Rectal smooth muscle tissue (tissue), 1 donor: ENCODE results near the gene YARS2.

Experiments used
- H3K27ac ChIP-seq: one replicate; pipeline ENCODE4 v1.7.0; 2013; ENCODE audit warnings: low read depth, low read length, inconsistent platforms
- H3K27me3 ChIP-seq: one replicate; pipeline ENCODE4 v1.7.0; 2013; ENCODE audit warnings: low read length; ENCODE audit not compliant: control insufficient read depth, insufficient read depth
- H3K36me3 ChIP-seq: one replicate; pipeline ENCODE4 v1.7.0; 2013; ENCODE audit warnings: low read length; ENCODE audit not compliant: control insufficient read depth, insufficient read depth
- H3K4me1 ChIP-seq: one replicate; pipeline ENCODE4 v1.7.0; 2013; ENCODE audit warnings: low read length; ENCODE audit not compliant: control insufficient read depth, insufficient read depth
- H3K4me3 ChIP-seq: one replicate; pipeline ENCODE4 v1.7.0; 2013; ENCODE audit warnings: low read length
- H3K9ac ChIP-seq: one replicate; pipeline ENCODE4 v1.7.0; 2013; ENCODE audit warnings: low read length

YARS2 gene

DNA sequence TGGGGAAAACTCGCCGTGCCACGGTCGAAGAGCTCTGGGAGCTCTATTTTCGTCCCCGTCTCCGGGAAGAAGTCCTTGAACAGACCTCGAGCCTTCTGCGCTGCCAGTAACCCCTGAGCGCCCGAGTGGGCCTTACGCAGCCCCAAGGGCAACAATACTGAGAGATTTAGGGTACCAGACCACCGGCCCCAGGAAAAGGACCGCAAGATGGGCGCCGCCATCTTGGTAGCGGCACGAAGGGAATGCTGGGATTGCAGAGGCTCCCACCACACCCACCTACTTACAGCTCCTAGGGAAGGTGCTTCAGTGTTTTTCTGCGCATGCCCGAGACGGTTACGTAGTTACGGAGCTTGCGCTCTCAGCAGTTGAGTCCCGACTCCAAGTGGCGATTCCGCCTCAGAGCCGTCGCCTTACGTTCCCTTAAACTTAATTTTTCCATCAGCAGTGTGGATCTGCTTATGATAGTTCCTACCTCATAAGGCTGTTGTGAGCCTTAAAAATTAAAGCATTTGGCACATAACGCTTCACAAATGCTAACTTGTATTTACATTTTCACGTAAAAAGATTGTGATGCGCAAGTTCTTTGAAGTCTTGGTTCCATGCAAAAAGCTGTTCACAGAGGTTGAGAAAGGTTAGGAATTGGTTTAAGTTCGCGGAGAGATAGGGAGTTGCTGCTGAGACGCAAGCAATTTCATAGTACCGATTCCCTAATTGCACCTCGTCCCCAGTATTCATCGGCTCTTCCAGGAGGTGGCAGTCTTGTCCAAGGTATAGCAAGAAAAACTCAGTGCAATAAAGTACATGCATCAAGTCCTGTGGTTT lies at the start of gene YARS2:
Gene YARS2 (minus strand): TSS at position 244 of the 822 bp plus-strand sequence. CDS start 23 bp downstream, at position 221.
- peak within 1 kb of the TSS; percentile 85 for H3K4me3 ChIP-seq
- no peaks in the 10 kb centered on the region for H3K27me3 ChIP-seq
- peaks cover 4% of the 10 kb centered on the region for H3K36me3 ChIP-seq
- peak within 1 kb of the TSS; percentile 59 for H3K9ac ChIP-seq
- peak within 1 kb of the TSS; percentile 87 for H3K27ac ChIP-seq
- H3K4me1 ChIP-seq: no peaks in the 10 kb centered on the region

DNA sequence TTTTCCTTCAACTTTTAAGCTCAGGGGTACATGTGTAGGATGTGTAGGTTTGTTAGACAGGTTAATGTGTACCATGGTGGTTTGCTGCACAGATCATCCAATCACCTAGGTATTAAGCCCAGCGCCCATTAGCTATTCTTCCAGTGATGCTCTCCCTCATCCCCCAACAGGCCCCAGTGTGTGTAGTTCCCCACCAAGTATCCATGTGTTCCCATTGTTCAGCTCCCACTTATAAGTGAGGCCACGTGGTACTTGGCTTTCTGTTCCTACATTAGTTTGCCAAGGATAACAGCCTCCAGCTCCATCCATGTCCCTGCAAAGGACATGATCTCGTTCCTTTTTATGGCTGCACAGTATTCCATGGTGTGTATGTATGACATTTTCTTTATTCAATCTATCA lies 48.6 kb upstream of the YARS2 start:
- H3K9ac ChIP-seq: no peak overlapping the region
- H3K27me3 ChIP-seq: no peaks in the 10 kb centered on the region
- no peaks in the 10 kb centered on the region for H3K36me3 ChIP-seq
- no peak overlapping the region for H3K27ac ChIP-seq
- H3K4me3 ChIP-seq: no peak overlapping the region
- no peaks in the 10 kb centered on the region for H3K4me1 ChIP-seq

DNA sequence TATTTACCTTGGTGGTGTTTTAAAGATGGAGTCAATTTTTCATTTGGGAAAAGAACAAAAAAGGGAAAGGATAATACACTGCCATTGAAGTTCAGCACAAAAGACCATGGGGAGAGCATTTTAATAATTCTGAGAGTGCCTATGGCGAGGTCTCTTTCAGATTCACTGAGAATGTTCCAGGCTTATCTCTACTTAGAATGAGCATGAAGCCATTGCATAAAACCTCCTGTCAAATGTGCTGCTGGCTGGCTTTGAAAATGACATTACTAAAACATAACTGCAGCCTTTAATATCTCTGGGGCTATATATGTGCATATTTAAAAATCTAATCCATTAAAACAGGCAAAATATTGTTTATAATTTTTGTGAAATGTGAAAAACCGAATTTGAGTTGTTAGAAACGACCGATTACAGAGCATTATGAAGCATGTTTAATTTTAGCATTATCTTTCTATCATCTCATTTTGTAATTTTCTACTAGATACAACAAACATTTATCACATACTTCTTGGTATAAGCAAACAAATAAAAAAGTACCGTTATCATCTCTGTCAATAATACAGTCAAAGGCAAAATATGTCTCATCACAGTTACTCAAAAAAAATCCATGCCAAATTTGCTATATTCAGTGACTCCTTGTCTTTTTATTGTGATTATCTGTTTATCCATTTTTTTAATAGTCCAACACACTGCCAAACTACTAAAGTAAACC lies 45.7 kb upstream of the YARS2 start:
- H3K4me3 ChIP-seq: no peak overlapping the region
- H3K36me3 ChIP-seq: no peaks in the 10 kb centered on the region
- H3K27ac ChIP-seq: no peak overlapping the region
- no peaks in the 10 kb centered on the region for H3K4me1 ChIP-seq
- no peaks in the 10 kb centered on the region for H3K27me3 ChIP-seq
- H3K9ac ChIP-seq: no peak overlapping the region

DNA sequence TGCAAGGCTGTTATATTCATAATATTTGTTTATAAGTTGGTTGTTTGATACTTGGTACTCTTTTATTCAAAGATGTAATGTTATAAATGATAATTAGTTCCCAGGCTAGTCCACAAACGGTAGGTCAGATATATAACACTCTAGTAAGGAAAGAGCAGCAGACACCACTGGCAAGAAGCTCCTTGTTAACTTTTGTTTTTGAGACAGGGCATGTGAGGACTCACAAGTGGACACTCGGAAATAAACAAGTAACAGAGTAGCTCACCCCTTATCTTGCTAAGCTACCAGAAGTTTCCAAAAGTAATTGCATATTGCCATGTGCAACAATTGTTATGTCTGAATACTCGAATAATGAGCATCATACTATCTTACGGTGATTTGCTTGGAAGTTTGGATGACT lies 38.6 kb upstream of the YARS2 start:
- Histone ChIP-seq H3K36me3 (no peaks in the 10 kb centered on the region), H3K4me1 (no peaks in the 10 kb centered on the region), H3K9ac (no peak overlapping the region), H3K27ac (no peak overlapping the region), H3K27me3 (no peaks in the 10 kb centered on the region), H3K4me3 (no peak overlapping the region)

DNA sequence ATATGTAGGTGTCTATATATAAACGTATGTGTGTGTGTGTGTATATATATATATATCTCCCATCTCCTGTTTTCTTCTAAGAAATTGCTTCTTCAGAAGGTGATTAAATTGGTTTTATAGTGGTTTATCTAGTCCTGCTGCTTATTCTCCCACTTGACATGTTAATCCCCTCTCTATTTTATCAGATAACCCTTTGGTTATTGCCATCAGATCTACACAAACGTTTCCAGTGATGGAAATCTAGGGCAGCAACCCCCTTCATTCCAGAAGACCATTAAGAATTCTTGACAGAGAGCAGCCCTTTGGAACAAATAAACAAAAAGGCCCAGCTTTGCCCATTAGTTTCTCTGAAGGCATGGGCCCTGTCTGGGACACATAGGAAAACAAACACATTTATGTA lies 34.2 kb upstream of the YARS2 start:
- Histone ChIP-seq H3K36me3 (no peaks in the 10 kb centered on the region), H3K27ac (no peak overlapping the region), H3K4me3 (no peak overlapping the region), H3K9ac (no peak overlapping the region), H3K4me1 (no peaks in the 10 kb centered on the region), H3K27me3 (no peaks in the 10 kb centered on the region)

DNA sequence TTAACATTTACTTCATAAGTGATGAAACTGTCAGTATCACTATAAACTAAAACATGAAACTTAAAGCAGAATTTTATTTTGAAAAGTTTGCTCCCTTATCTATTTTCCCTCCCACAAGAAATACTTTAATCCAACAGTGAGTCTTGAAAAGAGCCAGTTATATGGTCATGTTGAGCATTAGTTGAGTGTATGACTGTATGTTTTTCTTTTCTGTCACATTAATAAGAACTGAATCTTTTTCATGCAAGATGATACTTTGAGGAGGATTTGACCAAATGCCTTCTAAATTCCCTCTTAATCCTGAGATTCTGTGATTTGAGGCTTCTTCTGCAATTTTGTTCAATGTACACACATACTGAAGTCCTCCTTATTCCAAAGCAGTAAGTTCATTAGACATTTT lies 33.7 kb upstream of the YARS2 start:
- no peaks in the 10 kb centered on the region for H3K27me3 ChIP-seq

DNA sequence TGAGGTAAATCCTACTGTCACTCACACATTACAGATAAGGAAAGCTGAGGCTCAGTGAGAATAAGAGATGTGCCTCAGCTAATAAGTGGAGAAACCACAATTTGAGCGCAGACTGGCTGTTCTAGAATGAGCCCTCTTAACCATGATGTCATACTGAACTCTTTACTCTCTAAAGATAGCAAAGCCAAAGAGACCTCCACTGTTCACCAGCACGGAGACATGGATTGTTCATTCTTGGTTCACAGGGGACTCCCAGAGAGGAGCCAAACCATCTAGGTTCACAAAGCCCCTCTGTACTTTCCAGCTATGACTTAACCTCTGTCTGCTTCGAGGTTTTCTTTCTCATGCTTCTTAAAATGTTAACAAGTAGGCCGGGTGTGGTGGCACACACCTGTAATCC lies 32.7 kb upstream of the YARS2 start:
- H3K4me3 ChIP-seq: no peak overlapping the region
- H3K9ac ChIP-seq: no peak overlapping the region

More for the DNA sequence above, 33.7 kb upstream of the YARS2 start:
- H3K4me3 ChIP-seq: no peak overlapping the region
- no peaks in the 10 kb centered on the region for H3K36me3 ChIP-seq
- H3K9ac ChIP-seq: no peak overlapping the region
- H3K27ac ChIP-seq: no peak overlapping the region
- H3K4me1 ChIP-seq: no peaks in the 10 kb centered on the region

DNA sequence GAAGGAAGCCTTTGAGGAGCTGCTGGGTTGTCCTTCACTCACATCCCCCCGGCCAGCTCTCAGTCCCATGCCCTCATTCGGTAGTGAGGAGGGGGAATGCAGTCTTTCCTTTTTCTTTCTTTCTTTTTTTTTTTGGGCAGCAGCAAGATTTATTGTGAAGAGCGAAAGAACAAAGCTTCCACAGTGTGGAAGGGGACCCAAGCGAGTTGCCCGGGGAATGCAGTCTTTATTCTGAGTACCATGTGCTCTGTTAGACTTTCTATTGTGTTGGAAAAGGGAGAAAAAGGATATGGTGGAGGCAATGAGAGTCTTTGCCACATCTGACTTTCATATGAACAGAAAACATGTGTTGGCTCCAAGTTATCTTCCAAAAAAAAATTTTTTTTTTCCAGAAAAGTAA lies 29.9 kb upstream of the YARS2 start:
- H3K4me1 ChIP-seq: no peaks in the 10 kb centered on the region
- no peak overlapping the region for H3K9ac ChIP-seq
- H3K36me3 ChIP-seq: no peaks in the 10 kb centered on the region
- no peak overlapping the region for H3K27ac ChIP-seq
- H3K4me3 ChIP-seq: no peak overlapping the region
- H3K27me3 ChIP-seq: no peaks in the 10 kb centered on the region

More for the DNA sequence above, 32.7 kb upstream of the YARS2 start:
- no peaks in the 10 kb centered on the region for H3K4me1 ChIP-seq
- H3K27me3 ChIP-seq: no peaks in the 10 kb centered on the region
- no peak overlapping the region for H3K27ac ChIP-seq
- H3K36me3 ChIP-seq: no peaks in the 10 kb centered on the region

DNA sequence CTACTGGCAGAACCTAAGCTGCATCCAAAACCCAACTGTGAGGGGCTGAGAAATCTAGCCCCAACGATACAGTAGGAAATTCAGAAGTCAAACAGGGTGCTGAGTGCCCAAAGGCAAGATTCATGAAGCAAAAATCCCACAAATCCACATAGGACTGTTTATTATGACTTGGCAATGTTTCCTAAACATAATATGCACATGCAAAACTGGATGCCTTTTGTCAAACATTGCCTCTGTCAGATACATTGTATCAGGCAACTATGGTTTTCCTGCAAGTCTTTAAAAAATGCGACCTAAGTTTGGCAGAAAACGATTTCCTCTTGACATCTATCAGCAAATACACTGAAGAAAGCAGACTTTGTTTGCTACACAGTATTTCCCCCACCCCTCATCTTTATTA lies 27.3 kb upstream of the YARS2 start:
- Histone ChIP-seq H3K4me3 (no peak overlapping the region), H3K27me3 (no peaks in the 10 kb centered on the region), H3K9ac (no peak overlapping the region), H3K27ac (no peak overlapping the region), H3K4me1 (no peaks in the 10 kb centered on the region), H3K36me3 (no peaks in the 10 kb centered on the region)

DNA sequence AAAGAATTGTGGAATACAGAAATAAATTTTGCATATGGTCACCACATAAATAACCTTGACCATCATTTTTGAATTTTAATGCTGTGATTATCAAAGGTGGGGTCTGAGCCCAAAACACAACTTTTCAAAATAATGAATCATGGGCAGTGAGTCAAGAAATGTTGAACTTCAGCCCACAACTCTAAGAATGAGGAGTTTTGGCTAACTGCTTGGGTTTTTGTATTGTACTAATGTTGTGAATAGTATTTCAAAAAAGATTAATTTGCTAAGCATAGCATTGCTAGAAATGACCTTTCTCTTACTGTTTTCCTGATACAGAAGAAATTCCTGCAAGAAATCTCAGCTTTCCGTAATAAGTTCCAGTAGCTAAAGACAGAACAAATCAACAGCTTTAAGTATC lies 24.4 kb upstream of the YARS2 start:
- no peak overlapping the region for H3K27ac ChIP-seq
- H3K9ac ChIP-seq: no peak overlapping the region
- H3K4me1 ChIP-seq: no peaks in the 10 kb centered on the region
- no peaks in the 10 kb centered on the region for H3K36me3 ChIP-seq
- H3K27me3 ChIP-seq: no peaks in the 10 kb centered on the region
- H3K4me3 ChIP-seq: no peak overlapping the region

DNA sequence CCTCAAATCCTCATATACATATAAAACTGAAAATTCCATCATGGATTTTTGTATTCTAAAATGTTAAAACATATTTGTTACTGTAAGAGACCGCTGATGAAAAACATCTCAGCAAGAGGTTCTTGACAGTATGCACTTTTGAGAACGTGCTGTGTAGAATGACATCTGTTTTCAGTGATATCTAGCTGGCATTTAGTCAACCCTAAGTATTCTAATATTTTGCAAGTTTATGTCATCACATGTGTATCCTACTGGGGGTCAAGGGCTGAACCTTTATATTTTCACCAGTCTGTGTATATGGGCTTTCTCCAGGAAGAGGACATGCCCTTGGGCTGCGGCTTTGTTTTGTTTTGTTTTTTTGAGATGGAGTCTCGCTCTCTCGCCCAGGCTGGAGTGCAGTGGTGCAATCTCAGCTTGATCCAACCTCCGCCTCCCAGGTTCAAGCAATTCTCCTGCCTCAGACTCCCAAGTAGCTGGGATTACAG lies 22.0 kb upstream of the YARS2 start:
- Histone ChIP-seq H3K27me3 (no peaks in the 10 kb centered on the region), H3K4me3 (no peak overlapping the region), H3K36me3 (no peaks in the 10 kb centered on the region)

DNA sequence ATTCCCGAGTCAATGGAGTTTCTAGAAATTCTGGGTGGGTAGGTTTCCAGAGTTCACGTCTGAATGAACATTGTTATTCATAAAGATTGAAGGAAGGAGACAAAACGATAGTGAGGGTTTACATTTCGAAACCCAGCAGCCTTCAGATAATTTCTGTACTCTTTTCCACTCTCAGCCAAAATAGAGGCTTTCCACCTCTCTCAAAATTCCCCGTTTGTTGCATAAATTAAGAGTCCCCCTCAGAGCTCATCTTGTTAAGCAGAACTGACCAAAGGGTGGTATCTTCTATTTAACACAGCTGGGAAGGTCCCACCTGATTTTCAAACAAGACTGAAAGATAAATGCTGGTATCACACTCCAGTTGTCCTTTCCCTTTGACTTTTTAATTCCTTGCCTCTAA lies 21.5 kb upstream of the YARS2 start:
- Histone ChIP-seq H3K27me3 (no peaks in the 10 kb centered on the region), H3K4me1 (no peaks in the 10 kb centered on the region), H3K36me3 (no peaks in the 10 kb centered on the region), H3K4me3 (no peak overlapping the region), H3K27ac (no peak overlapping the region), H3K9ac (no peak overlapping the region)

More for the DNA sequence above, 22.0 kb upstream of the YARS2 start:
- no peak overlapping the region for H3K27ac ChIP-seq
- no peak overlapping the region for H3K9ac ChIP-seq
- no peaks in the 10 kb centered on the region for H3K4me1 ChIP-seq
